WTC11 (cell line): ENCODE measurements around the gene PEX1. TPM values are rescaled to one million over a fixed set of nuclear protein-coding genes. Genes with fewer than 3 reads are reported as not detected.
"Not testable (repeated sequence)": the region's sequence is repeated elsewhere in the genome, so short reads cannot be mapped to it uniquely, and the experiment has no call there.

Experiments used
- ATAC-seq: fragments of 200-7000 bp; cut with Tn5 transposase; 2 replicates; pipeline ENCODE4 v1.10.0; 2021; ENCODE audit warnings: mild to moderate bottlenecking, moderate library complexity
- CTCF ChIA-PET: fragments of 300-600 bp; sonication (Branson Sonifier 250); formaldehyde crosslinking; loops from one replicate; lab custom pipeline; 2021; ENCODE audit warnings: antibody characterized with exemption; lab: Charles Lee
- POLR2A ChIA-PET: fragments of 350-600 bp; sonication (Branson Sonifier 250); formaldehyde crosslinking; loops from one replicate; lab custom pipeline; 2021; ENCODE audit warnings: antibody characterized with exemption; lab: Charles Lee
- DNase-seq: peaks from one replicate; pipeline ENCODE4 v3.0.0; 2021; ENCODE audit warnings: low spot score
- H3K27ac Mint-ChIP-seq: 2 replicates; pipeline ENCODE4 v1.8.0; 2021; ENCODE audit warnings: mixed read lengths
- H3K27me3 Mint-ChIP-seq: 2 replicates; pipeline ENCODE4 v1.8.0; 2021; ENCODE audit warnings: low read depth, mild to moderate bottlenecking, moderate library complexity, mixed read lengths
- H3K36me3 Mint-ChIP-seq: 2 replicates; pipeline ENCODE4 v1.8.0; 2021; ENCODE audit warnings: mixed read lengths
- H3K4me1 Mint-ChIP-seq: 2 replicates; pipeline ENCODE4 v1.8.0; 2022; ENCODE audit warnings: mixed read lengths
- H3K4me3 Mint-ChIP-seq: 2 replicates; pipeline ENCODE4 v1.8.0; 2021; ENCODE audit warnings: mild to moderate bottlenecking, moderate library complexity, mixed read lengths
- H3K9me3 Mint-ChIP-seq: 2 replicates; pipeline ENCODE4 v1.8.0; 2021; ENCODE audit warnings: mixed read lengths
- FOXK1 ChIP-seq: sonication (generic); formaldehyde crosslinking; IDR thresholded peaks from 2 replicates; pipeline ENCODE4 v1.8.0; 2022; ENCODE audit warnings: mild to moderate bottlenecking, moderate library complexity, missing genetic modification reagents
- JAZF1 ChIP-seq: fragments of 250-450 bp; sonication (Bioruptor Pico); IDR thresholded peaks from 2 replicates; pipeline ENCODE4 v1.9.0; 2021; ENCODE audit warnings: moderate library complexity, mild to moderate bottlenecking, inconsistent platforms
- NFYB ChIP-seq: sonication (generic); formaldehyde crosslinking; conservative IDR thresholded peaks from 2 replicates; pipeline ENCODE4 v1.8.0; 2022; ENCODE audit warnings: low read depth, missing genetic modification reagents
- PRRX2 ChIP-seq: fragments of 250-450 bp; sonication (Bioruptor Pico); IDR thresholded peaks from 2 replicates; pipeline ENCODE4 v1.8.0; 2021; ENCODE audit warnings: mild to moderate bottlenecking
- ZNF219 ChIP-seq: sonication (generic); formaldehyde crosslinking; IDR thresholded peaks from 2 replicates; pipeline ENCODE4 v1.8.0; 2023; ENCODE audit warnings: missing genetic modification reagents, mild to moderate bottlenecking, borderline replicate concordance
- ZNF396 ChIP-seq: fragments of 250-450 bp; sonication (Bioruptor Pico); IDR thresholded peaks from 2 replicates; pipeline ENCODE4 v1.8.0; 2021; ENCODE audit warnings: mild to moderate bottlenecking, moderate library complexity, borderline replicate concordance
- ZNF416 ChIP-seq: fragments of 250-450 bp; sonication (Bioruptor Pico); IDR thresholded peaks from 2 replicates; pipeline ENCODE4 v1.9.0; 2021; ENCODE audit warnings: mild to moderate bottlenecking, inconsistent platforms
- ZNF423 ChIP-seq: fragments of 250-450 bp; sonication (Bioruptor Pico); IDR thresholded peaks from 2 replicates; pipeline ENCODE4 v2.1.2; 2022; ENCODE audit warnings: mild to moderate bottlenecking, moderate library complexity
- total RNA-seq: library from RNA; stranded (reverse); gene quantifications from 3 replicates; pipeline ENCODE4 v1.2.3, GENCODE V29; 2021
- TF ChIP-seq, protein P1 (sequence below): fragments of 250-450 bp; sonication (Bioruptor Pico); IDR thresholded peaks from 2 replicates; pipeline ENCODE4 v2.1.2; 2022; ENCODE audit warnings: mild to moderate bottlenecking, moderate library complexity
- TF ChIP-seq, protein P2 (sequence below): sonication (generic); formaldehyde crosslinking; IDR thresholded peaks from 2 replicates; pipeline ENCODE4 v1.8.0; 2022; ENCODE audit warnings: mild to moderate bottlenecking, missing genetic modification reagents
- TF ChIP-seq, protein P3 (sequence below): fragments of 250-450 bp; sonication (Bioruptor Pico); IDR thresholded peaks from 2 replicates; pipeline ENCODE4 v1.8.0; 2021; ENCODE audit warnings: mild to moderate bottlenecking
- TF ChIP-seq, protein P4 (sequence below): sonication (generic); formaldehyde crosslinking; IDR thresholded peaks from 2 replicates; pipeline ENCODE4 v1.8.0; 2022; ENCODE audit warnings: mild to moderate bottlenecking, missing genetic modification reagents

PEX1 gene
- total RNA-seq, 1 experiment from 2014 or later = 24.9 TPM

DNA sequence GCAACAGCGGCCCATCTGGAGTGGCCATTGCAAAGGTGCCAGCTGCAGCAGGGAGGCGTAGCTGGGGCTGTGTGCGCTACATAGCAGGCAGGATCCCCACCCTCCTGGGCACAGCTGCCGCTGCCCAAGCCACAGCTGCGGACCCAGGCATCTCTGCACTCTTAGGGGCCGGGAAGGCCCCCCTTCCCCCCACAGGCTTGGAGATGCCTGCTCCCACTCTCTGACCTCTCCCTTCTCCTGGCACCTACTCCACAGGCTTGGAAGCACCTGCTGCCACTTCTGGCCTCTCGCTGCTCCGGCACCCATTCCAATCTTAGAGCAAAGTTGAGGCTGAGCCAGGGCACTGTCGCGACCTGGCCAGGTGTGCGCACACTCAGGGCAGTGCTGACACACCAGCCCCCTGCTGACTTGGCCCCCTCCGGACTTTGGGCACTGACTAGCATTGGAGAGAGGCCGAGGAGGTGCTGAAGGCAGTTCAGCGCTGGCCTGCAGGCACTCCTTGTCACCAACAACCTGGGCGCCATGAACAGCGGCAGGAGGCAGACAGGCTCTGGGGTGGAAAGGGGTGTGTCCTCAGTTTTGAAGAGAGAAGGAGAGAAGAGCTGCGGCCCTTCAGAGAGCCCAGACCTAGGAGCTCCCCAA lies 18.7 kb upstream of the PEX1 start:
- no peak overlapping the region for H3K4me3 Mint-ChIP-seq
- ATAC-seq (no peak), DNase-seq (no peak)
- no peak overlapping the region for H3K27ac Mint-ChIP-seq
- ChIA-PET POLR2A (no interaction called here), CTCF (no interaction called here)
- TF ChIP-seq, protein P1, sequence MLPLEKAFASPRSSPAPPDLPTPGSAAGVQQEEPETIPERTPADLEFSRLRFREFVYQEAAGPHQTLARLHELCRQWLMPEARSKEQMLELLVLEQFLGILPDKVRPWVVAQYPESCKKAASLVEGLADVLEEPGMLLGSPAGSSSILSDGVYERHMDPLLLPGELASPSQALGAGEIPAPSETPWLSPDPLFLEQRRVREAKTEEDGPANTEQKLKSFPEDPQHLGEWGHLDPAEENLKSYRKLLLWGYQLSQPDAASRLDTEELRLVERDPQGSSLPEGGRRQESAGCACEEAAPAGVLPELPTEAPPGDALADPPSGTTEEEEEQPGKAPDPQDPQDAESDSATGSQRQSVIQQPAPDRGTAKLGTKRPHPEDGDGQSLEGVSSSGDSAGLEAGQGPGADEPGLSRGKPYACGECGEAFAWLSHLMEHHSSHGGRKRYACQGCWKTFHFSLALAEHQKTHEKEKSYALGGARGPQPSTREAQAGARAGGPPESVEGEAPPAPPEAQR (CRISPR knock-in tag) = no peak
- TF ChIP-seq PRRX2 (CRISPR knock-in tag) (no peak), ZNF219 (CRISPR knock-in tag) (no peak), ZNF396 (CRISPR knock-in tag) (no peak)
- TF ChIP-seq, protein P2, sequence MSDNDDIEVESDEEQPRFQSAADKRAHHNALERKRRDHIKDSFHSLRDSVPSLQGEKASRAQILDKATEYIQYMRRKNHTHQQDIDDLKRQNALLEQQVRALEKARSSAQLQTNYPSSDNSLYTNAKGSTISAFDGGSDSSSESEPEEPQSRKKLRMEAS (CRISPR knock-in tag) = no peak
- TF ChIP-seq, protein P3, sequence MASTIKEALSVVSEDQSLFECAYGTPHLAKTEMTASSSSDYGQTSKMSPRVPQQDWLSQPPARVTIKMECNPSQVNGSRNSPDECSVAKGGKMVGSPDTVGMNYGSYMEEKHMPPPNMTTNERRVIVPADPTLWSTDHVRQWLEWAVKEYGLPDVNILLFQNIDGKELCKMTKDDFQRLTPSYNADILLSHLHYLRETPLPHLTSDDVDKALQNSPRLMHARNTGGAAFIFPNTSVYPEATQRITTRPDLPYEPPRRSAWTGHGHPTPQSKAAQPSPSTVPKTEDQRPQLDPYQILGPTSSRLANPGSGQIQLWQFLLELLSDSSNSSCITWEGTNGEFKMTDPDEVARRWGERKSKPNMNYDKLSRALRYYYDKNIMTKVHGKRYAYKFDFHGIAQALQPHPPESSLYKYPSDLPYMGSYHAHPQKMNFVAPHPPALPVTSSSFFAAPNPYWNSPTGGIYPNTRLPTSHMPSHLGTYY (CRISPR knock-in tag) = no peak
- no peaks in the 10 kb centered on the region for H3K4me1 Mint-ChIP-seq
- peaks cover 4% of the 10 kb centered on the region; the same call in 1 of the 2 replicates for H3K27me3 Mint-ChIP-seq
- H3K36me3 Mint-ChIP-seq = peaks cover 6% of the 10 kb centered on the region
- peaks cover 8% of the 10 kb centered on the region for H3K9me3 Mint-ChIP-seq

DNA sequence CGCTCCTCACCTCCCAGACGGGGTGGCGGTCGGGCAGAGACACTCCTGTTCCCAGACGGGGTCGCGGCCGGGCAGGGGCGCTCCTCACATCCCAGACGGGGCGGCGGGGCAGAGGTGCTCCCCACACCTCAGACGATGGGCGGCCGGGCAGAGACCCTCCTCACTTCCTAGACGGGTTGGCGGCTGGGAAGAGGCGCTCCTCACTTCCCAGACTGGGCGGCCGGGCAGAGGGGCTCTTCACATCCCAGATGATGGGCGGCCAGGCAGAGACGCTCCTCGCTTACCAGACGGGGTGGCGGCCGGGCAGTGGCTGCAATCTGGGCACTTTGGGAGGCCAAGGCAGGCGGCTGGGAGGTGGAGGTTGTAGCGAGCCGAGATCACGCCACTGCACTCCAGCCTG lies 16.8 kb upstream of the PEX1 start:
- ATAC-seq, H3K27me3 Mint-ChIP-seq, POLR2A ChIA-PET, CTCF ChIA-PET, H3K4me3 Mint-ChIP-seq, H3K36me3 Mint-ChIP-seq, H3K27ac Mint-ChIP-seq, H3K4me1 Mint-ChIP-seq, DNase-seq: not testable (repeated sequence)
- H3K9me3 Mint-ChIP-seq = peaks cover 10% of the 10 kb centered on the region

DNA sequence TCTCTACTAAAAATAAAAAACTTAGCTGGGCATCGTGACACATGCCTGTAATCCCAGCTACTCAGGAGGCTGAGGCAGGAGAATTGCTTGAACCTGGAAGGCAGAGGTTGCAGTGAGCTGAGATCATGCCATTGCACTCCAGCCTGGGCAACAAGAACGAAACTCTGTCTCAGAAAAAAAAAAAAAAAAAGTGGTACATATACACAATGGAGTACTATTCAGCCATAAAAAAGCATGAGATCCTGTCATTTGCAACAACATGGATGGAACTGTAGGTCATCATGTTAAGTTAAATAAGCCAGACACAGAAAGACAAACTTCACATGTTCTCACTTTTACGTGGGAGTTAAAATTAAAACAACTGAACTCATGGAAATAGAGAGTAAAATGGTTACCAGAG lies 15.2 kb upstream of the PEX1 start:
- H3K9me3 Mint-ChIP-seq = peaks cover 10% of the 10 kb centered on the region
- H3K27ac Mint-ChIP-seq, H3K36me3 Mint-ChIP-seq, H3K27me3 Mint-ChIP-seq, POLR2A ChIA-PET, DNase-seq, H3K4me3 Mint-ChIP-seq, ATAC-seq, H3K4me1 Mint-ChIP-seq: not testable (repeated sequence)
- CTCF ChIA-PET = interaction anchor here (0.7 kb wide), 1 partner anchor 15 kb away, joined by 3 read pairs; no protein-coding TSS in a partner anchor

DNA sequence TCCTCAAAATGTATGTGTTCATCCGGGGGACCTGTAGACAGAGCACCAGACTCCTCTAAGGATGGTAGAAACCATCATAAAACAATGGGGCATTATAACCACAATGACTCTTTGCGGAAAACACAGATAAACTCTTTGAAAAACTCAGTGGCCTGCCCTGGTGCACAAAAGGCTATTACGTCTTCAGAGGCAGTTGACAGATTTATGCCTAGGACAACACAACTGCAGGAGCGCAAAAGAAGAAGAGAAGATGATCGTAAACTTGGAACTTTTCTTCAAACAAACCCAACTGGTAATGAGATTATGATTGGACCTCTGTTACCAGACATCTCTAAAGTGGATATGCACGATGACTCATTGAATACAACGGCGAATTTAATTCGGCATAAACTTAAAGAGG lies 6.3 kb upstream of the PEX1 start:
- CTCF ChIA-PET = no interaction called here
- DNase-seq (no peak), ATAC-seq (no peak)
- TF ChIP-seq NFYB (CRISPR knock-in tag) (no peak), ZNF416 (CRISPR knock-in tag) (no peak), JAZF1 (CRISPR knock-in tag) (no peak), ZNF423 (CRISPR knock-in tag) (no peak), FOXK1 (CRISPR knock-in tag) (no peak)
- TF ChIP-seq, protein P4, sequence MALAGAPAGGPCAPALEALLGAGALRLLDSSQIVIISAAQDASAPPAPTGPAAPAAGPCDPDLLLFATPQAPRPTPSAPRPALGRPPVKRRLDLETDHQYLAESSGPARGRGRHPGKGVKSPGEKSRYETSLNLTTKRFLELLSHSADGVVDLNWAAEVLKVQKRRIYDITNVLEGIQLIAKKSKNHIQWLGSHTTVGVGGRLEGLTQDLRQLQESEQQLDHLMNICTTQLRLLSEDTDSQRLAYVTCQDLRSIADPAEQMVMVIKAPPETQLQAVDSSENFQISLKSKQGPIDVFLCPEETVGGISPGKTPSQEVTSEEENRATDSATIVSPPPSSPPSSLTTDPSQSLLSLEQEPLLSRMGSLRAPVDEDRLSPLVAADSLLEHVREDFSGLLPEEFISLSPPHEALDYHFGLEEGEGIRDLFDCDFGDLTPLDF (CRISPR knock-in tag) = no peak
- no peak overlapping the region for H3K4me3 Mint-ChIP-seq
- H3K27ac Mint-ChIP-seq = no peak overlapping the region
- H3K36me3 Mint-ChIP-seq = peaks cover 57% of the 10 kb centered on the region
- H3K9me3 Mint-ChIP-seq = no peaks in the 10 kb centered on the region
- H3K27me3 Mint-ChIP-seq = no peaks in the 10 kb centered on the region
- peaks cover 2% of the 10 kb centered on the region; the same call in 1 of the 2 replicates for H3K4me1 Mint-ChIP-seq
- POLR2A ChIA-PET = no interaction called here
